HG03095 (cell line): ENCODE data around the gene CNOT6.

ENCODE experiments used
- ATAC-seq: cut with Tn5 transposase; IDR thresholded peaks from one replicate; pipeline ENCODE4 v1.9.1; 2021; ENCODE audit warnings: moderate library complexity; ENCODE audit not compliant: unreplicated experiment

The CNOT6 gene

DNA sequence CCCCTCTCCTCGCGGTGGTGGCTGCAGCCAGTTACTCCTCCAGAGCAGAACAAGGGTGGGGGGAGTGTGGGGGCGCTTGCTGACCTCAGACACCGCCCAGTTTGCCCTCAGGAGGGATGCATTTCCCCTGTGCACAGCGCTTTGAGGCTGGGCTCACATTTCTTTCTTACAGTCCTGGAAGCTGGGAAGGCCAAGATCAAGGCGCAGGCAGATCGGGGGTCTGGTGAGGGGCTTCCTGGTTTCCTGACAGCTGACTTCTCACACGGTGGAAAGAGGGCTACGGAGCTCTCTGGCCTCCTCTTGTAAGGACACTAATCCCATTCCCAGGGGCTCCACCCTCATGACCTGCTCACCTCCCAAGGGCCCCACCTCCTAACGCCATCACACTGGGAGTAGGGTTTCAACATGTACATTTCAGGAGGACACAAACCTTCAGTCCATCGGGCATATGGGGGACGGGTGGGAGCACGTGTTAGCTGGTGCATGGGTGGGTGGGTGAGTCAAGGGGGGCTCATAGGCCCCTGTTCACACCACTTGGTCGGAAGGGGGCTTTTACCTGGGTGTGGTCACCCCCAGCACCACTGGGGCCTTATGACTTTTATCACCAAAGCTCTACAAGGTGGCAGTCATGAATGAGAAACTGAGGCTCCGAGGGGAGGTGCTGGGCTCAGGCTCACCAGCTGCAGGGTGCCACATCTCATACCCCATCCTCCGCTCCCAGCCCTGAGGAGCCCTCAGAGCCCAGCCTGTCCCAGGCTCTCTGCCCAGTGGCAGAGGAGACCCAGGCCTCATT lies 104.8 kb downstream of the CNOT6 start:
- ATAC-seq: no peak

DNA sequence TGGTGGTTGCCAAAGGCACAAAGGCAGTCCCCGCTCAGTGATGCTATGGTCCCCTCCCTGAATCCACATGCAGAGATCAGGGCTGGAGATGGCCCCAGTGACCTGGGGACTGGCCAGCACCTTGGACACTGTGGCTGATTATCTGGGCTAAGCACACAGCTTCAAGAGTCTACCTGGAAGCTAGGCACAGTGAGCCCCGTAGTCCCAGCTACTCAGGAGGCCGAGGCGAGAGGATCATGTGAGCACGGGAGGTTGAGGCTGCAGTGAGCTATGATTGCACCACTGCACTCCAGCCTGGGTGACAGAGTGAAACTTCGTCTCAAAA lies 105.4 kb downstream of the CNOT6 start:
- ATAC-seq: no peak

DNA sequence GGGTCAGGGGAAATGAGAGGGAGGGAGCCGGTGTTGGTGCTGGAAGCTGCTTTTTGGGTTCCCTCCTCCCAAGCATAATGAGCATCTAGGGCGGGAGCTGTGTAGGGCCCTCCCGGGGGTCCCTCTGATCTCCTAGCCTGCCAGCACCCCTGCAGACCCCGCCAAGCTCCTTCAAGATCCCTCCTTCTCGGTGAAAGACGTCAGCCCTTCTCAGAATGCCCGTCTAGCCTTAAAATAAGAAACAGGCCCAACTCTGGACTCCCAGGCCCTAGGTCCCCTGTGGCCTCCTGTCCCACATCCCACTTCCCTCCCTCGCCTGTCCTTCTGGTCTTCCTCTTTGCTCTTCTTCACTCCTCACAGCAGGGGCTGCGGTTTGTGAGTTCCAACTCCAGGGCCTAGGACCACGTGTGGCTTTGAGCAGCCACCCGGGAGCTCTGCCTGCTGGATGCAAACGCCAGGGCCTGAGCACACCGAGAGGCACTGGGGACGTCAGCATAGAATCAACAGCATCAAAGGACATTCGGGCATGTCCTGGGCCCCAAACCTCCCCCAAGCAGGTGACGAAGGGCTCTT lies 105.9 kb downstream of the CNOT6 start:
- ATAC-seq: no peak

DNA sequence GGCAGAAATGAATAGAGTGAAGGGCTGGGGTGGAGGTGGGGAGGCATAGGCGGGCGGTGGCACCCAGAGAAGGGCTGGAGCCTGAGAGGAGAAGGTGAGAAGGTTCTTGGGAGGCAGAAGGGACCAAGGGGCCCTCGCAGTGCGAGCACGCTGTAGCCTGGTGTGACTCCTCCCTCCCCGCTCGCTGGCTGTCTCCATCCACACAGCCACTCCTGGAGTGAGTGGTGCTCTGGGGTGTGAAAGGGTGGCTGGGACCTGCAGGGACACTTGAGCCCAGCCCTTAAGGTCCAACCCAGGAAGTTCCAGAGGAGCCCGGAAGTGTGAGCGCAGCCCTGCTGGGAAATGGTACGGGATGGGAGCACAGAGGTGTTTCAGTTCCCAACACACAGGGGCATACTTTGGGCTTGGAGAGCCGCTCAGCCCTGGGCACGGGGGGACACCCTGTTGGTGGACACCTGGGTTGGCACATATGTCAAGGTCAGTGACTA lies 106.4 kb downstream of the CNOT6 start:
- no peak for ATAC-seq

DNA sequence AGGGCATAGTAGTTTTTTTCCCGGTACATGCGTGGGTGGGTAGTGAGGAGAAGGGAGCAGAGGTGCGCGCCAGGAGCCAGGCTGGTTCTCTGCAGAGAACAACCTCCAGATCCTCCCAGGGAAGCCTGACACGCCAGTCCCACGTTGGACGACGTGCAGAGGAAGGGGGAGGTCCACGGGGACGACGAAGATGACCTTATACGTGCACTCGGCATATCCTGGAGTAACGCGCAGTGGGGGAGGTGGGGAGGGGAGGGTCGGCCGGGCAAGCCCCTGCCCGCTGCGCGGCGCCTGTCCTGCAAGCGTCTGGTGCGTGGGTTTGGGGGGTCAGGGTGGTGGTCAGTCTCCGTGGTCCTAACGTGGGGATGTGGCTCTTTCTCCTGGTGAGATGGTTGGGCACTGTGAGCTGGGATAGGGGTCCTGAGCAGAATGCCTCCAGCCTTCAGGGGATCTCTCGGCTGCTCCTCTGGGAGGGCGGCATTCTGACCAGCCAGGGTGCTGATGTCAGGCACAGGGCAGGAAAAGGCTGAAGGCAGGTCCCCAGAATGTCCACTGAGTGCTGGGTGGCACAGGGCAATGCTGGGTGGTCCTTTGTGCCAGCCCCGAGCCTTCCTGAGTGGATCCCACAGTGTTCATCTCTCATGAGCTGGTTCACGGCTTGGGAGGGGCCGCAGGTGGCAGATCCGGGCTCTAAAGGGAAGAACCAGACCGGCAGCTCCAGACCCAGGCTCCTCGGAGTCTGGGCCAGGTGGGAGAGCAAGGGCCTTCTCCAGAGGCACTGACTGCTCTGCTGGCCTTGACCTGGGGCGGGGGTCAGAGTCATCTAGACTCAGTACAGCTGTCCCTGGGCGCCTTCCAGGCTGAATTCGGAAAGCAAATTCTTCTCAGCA lies 107.7 kb downstream of the CNOT6 start:
- ATAC-seq: no peak

DNA sequence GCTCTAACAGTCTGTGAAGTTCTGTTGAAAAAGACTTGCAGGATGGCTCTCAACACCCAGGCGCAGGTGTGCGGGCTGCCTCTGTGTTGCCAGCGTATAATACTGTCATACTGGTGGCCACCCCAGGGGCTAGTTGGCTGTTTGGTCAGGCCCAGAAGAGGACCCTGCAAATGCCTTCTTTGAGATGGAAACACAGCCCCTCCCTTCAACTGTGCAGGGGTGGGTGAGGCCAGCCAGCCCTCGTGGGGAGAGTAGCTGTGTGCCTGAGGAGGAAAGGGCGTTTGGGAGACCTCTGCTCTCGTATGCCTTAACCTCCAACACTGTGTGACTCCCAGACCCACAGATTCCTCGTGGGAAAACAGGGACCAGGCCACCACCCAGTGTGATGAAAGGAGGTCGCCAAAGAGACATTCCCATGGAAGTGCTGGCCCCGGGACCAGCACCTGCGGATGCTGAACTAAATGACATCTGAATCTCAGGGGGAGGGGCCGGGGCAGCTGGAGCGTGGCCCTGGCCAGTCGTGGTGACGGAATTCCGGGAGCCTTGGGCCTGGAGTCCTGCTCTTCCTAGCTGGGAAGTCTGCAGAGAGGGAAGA lies 108.4 kb downstream of the CNOT6 start:
- ATAC-seq: no peak

GRCh38 chr5:180603076-180603594 lies 109.0 kb downstream of the CNOT6 start:
- ATAC-seq: no peak

- no peak for ATAC-seq
These were observed 110.1 kb downstream of the CNOT6 start for GRCh38 chr5:180604271-180604670.

DNA sequence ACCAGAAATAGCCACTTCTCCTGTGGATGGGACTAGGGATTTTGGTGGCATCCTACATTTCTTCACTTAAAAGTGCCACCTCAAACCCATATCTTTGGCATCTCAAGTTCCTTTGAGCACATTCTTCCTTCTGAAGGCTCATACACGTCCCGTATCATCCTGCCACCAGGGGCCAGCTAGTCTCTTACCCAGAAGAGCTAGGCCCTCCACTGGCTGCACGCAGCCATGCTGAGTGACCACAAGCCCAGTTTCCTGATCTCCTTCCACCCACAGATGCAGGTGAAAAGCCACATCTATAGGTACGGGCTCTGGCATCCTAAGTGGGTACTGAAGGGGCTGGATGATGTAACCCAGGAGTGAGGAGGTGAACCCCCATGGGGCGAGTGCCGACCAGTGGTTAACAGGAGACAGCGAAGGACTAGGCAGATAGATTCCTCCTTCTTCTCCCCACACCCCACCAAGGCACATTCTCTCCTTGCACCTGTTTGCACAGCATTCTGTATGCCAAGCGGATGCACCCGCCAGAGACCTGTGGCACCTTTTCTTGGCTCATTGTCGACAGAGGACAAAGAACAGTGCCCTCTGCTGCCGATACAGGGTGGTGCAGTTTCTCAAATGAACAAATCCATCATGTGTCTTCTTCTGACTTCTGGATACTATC lies 111.5 kb downstream of the CNOT6 start:
- ATAC-seq: no peak

DNA sequence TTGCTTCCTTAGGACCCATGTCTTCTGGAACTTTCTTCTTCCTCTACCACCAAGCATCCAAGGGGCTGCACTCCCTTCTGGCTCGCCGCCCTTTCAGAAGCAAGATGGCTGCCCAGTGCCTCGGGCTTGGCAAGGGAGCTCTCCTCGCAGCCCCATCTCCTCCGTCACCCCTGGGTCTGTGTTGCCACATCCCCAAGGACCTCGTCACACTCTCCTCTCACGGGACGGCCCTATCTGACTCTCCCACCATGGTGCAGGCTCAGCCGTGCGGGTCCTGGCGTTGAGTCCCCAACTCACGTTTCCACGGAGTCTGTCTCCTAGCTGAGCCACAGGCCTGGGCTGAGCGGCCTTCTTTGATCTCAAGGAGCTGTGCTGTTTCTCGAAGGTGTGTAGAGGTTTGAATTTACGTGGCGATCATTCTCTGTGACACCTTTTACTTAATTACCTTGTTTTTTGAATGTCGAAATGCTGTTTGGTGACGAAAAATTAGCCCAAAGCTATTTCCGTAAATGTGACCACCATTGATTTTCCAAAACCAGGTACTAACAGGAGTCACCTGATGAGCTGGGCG lies 112.1 kb downstream of the CNOT6 start:
- ATAC-seq: no peak

DNA sequence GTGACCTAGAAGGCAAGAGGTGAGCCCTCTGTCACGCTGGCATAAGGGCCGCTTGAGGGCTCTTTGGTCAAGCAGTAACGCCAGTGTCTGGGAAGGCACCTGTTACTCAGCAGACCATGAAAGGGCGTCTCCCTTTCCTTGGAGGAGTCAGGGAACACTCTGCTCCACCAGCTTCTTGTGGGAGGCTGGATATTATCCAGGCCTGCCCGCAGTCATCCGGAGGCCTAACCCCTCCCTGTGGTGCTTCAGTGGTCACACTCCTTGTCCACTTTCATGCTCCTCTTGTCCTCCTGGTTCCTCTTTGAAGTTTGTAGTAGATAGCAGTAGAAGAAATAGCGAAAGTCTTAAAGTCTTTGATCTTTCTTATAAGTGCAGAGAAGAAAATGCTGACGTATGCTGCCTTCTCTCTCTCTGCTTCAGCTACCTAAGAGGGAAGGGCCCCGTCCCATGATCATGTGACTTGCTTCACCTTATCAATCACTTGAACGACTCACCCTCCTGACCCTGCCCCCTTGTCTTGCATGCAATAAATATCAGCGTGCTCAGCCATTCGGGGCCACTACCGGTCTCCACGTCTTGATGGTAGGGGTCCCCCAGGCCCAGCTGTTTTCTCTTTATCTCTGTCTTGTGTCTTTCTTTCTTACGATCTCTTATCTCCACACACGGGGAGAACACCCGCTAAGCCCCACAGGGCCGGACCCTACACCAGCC lies 113.8 kb downstream of the CNOT6 start:
- no peak for ATAC-seq

- ATAC-seq: no peak
These were observed 114.6 kb downstream of the CNOT6 start for GRCh38 chr5:180608572-180609310.

DNA sequence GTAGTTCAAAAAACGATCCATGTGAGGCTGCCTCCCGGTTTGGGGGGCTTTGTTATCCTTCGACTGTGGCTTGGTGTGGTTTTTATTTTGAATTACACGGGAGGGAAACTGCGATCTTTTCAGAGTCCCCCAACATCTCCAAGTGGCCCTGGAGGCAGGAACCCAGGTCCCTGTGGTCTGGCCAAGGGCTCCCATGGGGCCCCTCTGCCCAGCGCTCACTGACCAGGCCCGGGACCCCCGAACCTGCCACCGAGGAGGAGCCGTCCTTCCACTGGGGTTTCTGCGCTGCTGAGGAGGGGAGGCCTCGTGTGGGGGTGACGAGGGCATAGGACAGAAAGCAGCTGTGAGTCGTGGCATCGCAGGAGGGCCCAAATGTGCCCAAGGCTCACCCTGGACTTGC lies 115.2 kb downstream of the CNOT6 start:
- no peak for ATAC-seq

DNA sequence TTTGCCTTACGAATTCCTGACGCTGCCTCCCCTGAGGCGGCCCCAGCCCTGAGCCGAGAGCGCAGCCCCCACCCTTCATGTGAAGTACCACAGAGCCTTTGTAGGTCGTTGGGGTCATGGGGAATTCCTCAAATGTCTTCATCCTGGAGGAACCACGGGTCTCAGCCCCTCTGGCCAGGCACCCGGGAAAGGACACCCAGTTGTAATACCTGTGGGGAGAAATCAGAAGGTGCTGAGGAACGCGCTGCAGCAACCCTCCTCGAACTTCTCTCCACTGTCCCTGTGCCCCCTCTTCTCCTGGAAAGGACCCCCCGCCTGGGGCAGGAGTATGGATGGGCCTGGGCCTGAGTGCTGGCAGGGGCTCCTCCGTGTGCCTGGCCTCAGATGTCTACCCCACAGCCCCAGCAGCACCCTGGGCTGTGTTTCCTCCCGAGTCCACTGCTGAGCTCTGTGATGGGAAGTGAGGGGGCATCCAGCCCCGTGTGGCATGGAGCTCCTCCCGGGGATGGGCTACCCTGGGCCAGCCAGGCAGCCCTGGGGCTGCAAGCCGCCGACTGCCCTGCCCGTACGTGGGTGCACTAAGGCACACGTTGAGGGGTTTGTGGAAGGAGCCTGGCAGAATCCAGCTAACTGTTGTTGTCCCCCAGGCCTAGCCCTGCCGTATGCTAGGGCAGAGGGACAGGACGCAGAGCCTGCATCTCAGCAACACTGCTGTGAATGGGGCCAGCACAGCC lies 115.8 kb downstream of the CNOT6 start:
- ATAC-seq: no peak

DNA sequence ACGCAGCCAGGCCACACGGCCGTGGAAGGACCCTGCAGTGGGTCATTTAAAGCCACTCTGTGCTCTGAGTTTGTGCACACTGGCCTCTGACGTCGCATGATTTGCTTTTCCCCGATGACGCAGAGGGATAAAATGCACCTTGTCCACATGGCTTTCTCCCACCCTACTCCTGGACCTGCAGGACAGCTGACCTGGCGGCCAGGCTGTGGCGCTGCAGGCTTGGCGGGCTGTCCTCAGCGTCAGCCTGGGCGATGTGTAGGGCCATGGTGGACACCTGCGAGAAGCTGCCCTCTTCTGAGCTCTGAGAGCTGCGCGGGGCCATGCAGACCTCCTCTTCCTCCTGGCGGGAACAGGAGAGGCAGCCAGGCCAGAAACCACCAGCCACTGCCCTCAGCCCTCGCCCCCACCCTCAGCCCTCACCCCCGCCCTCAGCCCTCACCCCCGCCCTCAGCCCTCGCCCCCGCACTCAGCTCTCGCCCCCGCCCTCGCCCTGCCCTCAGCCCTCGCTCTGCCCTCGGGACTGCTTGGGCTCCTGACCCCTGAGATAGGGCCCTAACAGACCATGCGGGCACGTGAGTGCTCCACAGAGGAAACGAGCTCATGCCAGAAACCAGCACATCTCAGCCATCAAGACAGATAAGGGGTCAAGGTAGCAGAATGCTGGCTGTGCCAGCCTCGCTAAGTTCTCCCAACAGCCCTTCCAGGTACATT lies 117.1 kb downstream of the CNOT6 start:
- ATAC-seq: no peak

GRCh38 chr5:180612683-180613082 lies 118.5 kb downstream of the CNOT6 start:
- no peak for ATAC-seq

- ATAC-seq: no peak
These were observed 119.1 kb downstream of the CNOT6 start for GRCh38 chr5:180613188-180613813.
